Activated naive CD4-positive, alpha-beta T cell treated with Interleukin-2 at 50 U/mL for 16 hours (primary cell): ENCODE measurements around the gene EIF4ENIF1.
"Not testable (repeated sequence)": the region's sequence is repeated elsewhere in the genome, so short reads cannot be mapped to it uniquely, and the experiment has no call there.

Experiments
- DNase-seq: peaks from one replicate; pipeline ENCODE4 v3.0.0-alpha.2; 2020

Gene EIF4ENIF1

GRCh38 chr22:31491218-31491962 lies 1.7 kb upstream of the EIF4ENIF1 start:
- no peak for DNase-seq

GRCh38 chr22:31490496-31490925 lies 869 bp upstream of the EIF4ENIF1 start:
- peak; percentile 58 for DNase-seq

- DNase-seq: peak; percentile 48
These were observed 539 bp downstream of the EIF4ENIF1 start for GRCh38 chr22:31488988-31489617.

- no peak for DNase-seq
These were observed 1.2 kb downstream of the EIF4ENIF1 start for GRCh38 chr22:31488346-31488883.

- DNase-seq: no peak
These were observed 2.7 kb downstream of the EIF4ENIF1 start for GRCh38 chr22:31486951-31487350.

- DNase-seq: not testable (repeated sequence)
These were observed 3.3 kb downstream of the EIF4ENIF1 start for GRCh38 chr22:31486369-31486768.

- DNase-seq: not testable (repeated sequence)
These were observed 7.2 kb downstream of the EIF4ENIF1 start for GRCh38 chr22:31482470-31482869.

GRCh38 chr22:31481129-31481528 lies 8.5 kb downstream of the EIF4ENIF1 start:
- no peak for DNase-seq

- no peak for DNase-seq
These were observed 12.3 kb downstream of the EIF4ENIF1 start for GRCh38 chr22:31477329-31477728.

GRCh38 chr22:31475800-31476199 lies 13.8 kb downstream of the EIF4ENIF1 start:
- DNase-seq: no peak

GRCh38 chr22:31474743-31475142 lies 14.9 kb downstream of the EIF4ENIF1 start:
- no peak for DNase-seq

- DNase-seq: no peak
These were observed 24.3 kb downstream of the EIF4ENIF1 start for GRCh38 chr22:31465307-31465706.

GRCh38 chr22:31461699-31462098 lies 27.9 kb downstream of the EIF4ENIF1 start:
- no peak for DNase-seq

GRCh38 chr22:31451709-31452571 lies 37.7 kb downstream of the EIF4ENIF1 start:
- DNase-seq: no peak

- DNase-seq: no peak
These were observed 40.1 kb downstream of the EIF4ENIF1 start for GRCh38 chr22:31449506-31449905.

- DNase-seq: no peak
These were observed 41.3 kb downstream of the EIF4ENIF1 start for GRCh38 chr22:31448382-31448781.

- DNase-seq: no peak
These were observed 42.3 kb downstream of the EIF4ENIF1 start for GRCh38 chr22:31447337-31447736.

- DNase-seq: no peak
These were observed 42.9 kb downstream of the EIF4ENIF1 start for GRCh38 chr22:31446767-31447166.

GRCh38 chr22:31446208-31446607 lies 43.4 kb downstream of the EIF4ENIF1 start:
- no peak for DNase-seq

GRCh38 chr22:31445642-31446041 lies 44.0 kb downstream of the EIF4ENIF1 start:
- DNase-seq: no peak

- DNase-seq: no peak
These were observed 46.1 kb downstream of the EIF4ENIF1 start for GRCh38 chr22:31443516-31443915.

GRCh38 chr22:31442768-31443489 lies 46.7 kb downstream of the EIF4ENIF1 start:
- no peak for DNase-seq

- DNase-seq: no peak
These were observed 48.0 kb downstream of the EIF4ENIF1 start for GRCh38 chr22:31441652-31442051.
